CD4-positive, alpha-beta T cell (primary cell): ENCODE measurements around the gene ASB4. TPM values are rescaled to one million over a fixed set of nuclear protein-coding genes. Genes with fewer than 3 reads are reported as not detected.

Source experiments
- ATAC-seq: fragments of 200-7000 bp; cut with Tn5 transposase; one replicate; pipeline ENCODE4 v1.10.0; 2022; ENCODE audit warnings: mild to moderate bottlenecking; ENCODE audit not compliant: poor library complexity
- CTCF ChIA-PET: fragments of 350-600 bp; sonication (Branson Sonifier 250); formaldehyde crosslinking; loops from one replicate; lab custom pipeline; 2021; ENCODE audit warnings: antibody characterized with exemption, inconsistent platforms; lab: Charles Lee
- POLR2A ChIA-PET: fragments of 350-600 bp; sonication (Branson Sonifier 250); formaldehyde crosslinking; loops from one replicate; lab custom pipeline; 2021; ENCODE audit warnings: antibody characterized with exemption, inconsistent platforms; lab: Charles Lee
- DNase-seq, 14 experiments: peaks; one replicate each; pipeline ENCODE4 v3.0.0-alpha.2; 2013 to 2020; ENCODE audit warnings: mixed read lengths in 2 of 14
- H3K27ac ChIP-seq, 2 donors: one replicate each; pipeline versions ENCODE4 v1.5.1 to v1.7.0; 2013; ENCODE audit warnings: low read length in 2 of 2, low read depth in 1 of 2, mild to moderate bottlenecking in 1 of 2
- H3K27me3 ChIP-seq, 2 experiments: 1 replicate in 1 of 2; 2 replicates in 1 of 2; pipeline versions ENCODE4 v1.6.1 to v1.7.0; 2013; ENCODE audit warnings: low read length in 2 of 2, control low read depth in 1 of 2, mild to moderate bottlenecking in 1 of 2, moderate library complexity in 1 of 2; ENCODE audit not compliant: insufficient read depth in 2 of 2, control insufficient read depth in 1 of 2
- H3K36me3 ChIP-seq: one replicate; pipeline ENCODE4 v1.6.1; 2013; ENCODE audit warnings: low read length, control low read depth; ENCODE audit not compliant: insufficient read depth
- H3K4me1 ChIP-seq: one replicate; pipeline ENCODE4 v1.6.1; 2013; ENCODE audit warnings: low read length, control low read depth; ENCODE audit not compliant: insufficient read depth
- H3K4me3 ChIP-seq: one replicate; pipeline ENCODE4 v1.5.1; 2013; ENCODE audit warnings: mild to moderate bottlenecking, low read length, moderate library complexity
- H3K9me3 ChIP-seq, 2 experiments: 1 replicate in 1 of 2; 2 replicates in 1 of 2; pipeline versions ENCODE4 v1.6.1 to v1.7.0; 2013; ENCODE audit warnings: low read length in 2 of 2, mild to moderate bottlenecking in 2 of 2, control low read depth in 1 of 2, moderate library complexity in 1 of 2; ENCODE audit not compliant: control insufficient read depth in 1 of 2, insufficient read depth in 1 of 2
- H3K27ac Mint-ChIP-seq: one replicate; pipeline ENCODE4 v1.8.0; 2020; ENCODE audit warnings: mixed read lengths
- H3K27me3 Mint-ChIP-seq: one replicate; pipeline ENCODE4 v1.8.0; 2021; ENCODE audit warnings: mixed read lengths
- H3K36me3 Mint-ChIP-seq: one replicate; pipeline ENCODE4 v1.8.0; 2021; ENCODE audit warnings: low read depth, mixed read lengths
- H3K4me1 Mint-ChIP-seq: one replicate; pipeline ENCODE4 v1.8.0; 2021; ENCODE audit warnings: low read depth, mixed read lengths
- H3K4me3 Mint-ChIP-seq: one replicate; pipeline ENCODE4 v1.8.0; 2020; ENCODE audit warnings: mild to moderate bottlenecking, mixed read lengths
- H3K9me3 Mint-ChIP-seq: one replicate; pipeline ENCODE4 v1.8.0; 2020; ENCODE audit warnings: mixed read lengths
- CTCF ChIP-seq: fragments of 200-600 bp; IDR thresholded peaks from one replicate; pipeline ENCODE4 v1.8.0; 2022; ENCODE audit warnings: antibody characterized with exemption, mild to moderate bottlenecking
- intact Hi-C, 2 experiments: fragments of 100-400 bp; cut with DNase I in 1 of 2; cut with micrococcal nuclease in 1 of 2; formaldehyde crosslinking; loops; one replicate each; pipeline versions ENCODE4 v1.15.1 to v1.9.0; 2023 to 2025; cut with DNase I, micrococcal nuclease
- total RNA-seq, 174 experiments: library from RNA in 2 of 174; stranded (reverse) in 2 of 174; gene quantifications; one replicate each; pipeline ENCODE4 v1.2.3 and lab custom pipeline; 2021 to 2026

The ASB4 gene
- total RNA-seq, 2 experiments from 2014 or later = not detected

GRCh38 chr7:95534796-95535195, 49.1 kb downstream of the ASB4 start:
- Histone ChIP-seq H3K27me3 (peaks cover 0 to 2% of the 10 kb centered on the region in 2 experiments), H3K27ac (no peak overlapping the region), H3K4me1 (no peaks in the 10 kb centered on the region), H3K4me3 (no peak overlapping the region), H3K36me3 (no peaks in the 10 kb centered on the region), H3K9me3 (no peaks in the 10 kb centered on the region)
- H3K4me3 Mint-ChIP-seq = no peak overlapping the region
- no peaks in the 10 kb centered on the region for H3K4me1 Mint-ChIP-seq
- no peak overlapping the region for H3K27ac Mint-ChIP-seq
- CTCF ChIA-PET = no interaction called here
- no peaks in the 10 kb centered on the region for H3K36me3 Mint-ChIP-seq
- no peak for ATAC-seq
- DNase-seq = no peak
- TF ChIP-seq CTCF = no peak
- POLR2A ChIA-PET = no interaction called here
- peaks cover 7% of the 10 kb centered on the region for H3K27me3 Mint-ChIP-seq
- H3K9me3 Mint-ChIP-seq = no peaks in the 10 kb centered on the region
- intact Hi-C loops = no loop called here

- Mint-ChIP-seq H3K9me3 (no peaks in the 10 kb centered on the region), H3K4me3 (no peak overlapping the region), H3K36me3 (no peaks in the 10 kb centered on the region), H3K4me1 (no peaks in the 10 kb centered on the region), H3K27ac (no peak overlapping the region), H3K27me3 (peaks cover 7% of the 10 kb centered on the region)
- Histone ChIP-seq H3K27me3 (peaks cover 0 to 2% of the 10 kb centered on the region in 2 experiments), H3K9me3 (no peaks in the 10 kb centered on the region), H3K27ac (no peak overlapping the region), H3K4me3 (no peak overlapping the region), H3K36me3 (no peaks in the 10 kb centered on the region), H3K4me1 (no peaks in the 10 kb centered on the region)
- DNase-seq (no peak), ATAC-seq (no peak)
- CTCF ChIA-PET = no interaction called here
- intact Hi-C loops = no loop called here
- POLR2A ChIA-PET = no interaction called here
- TF ChIP-seq CTCF = no peak
Measured at GRCh38 chr7:95535662-95536061, 49.9 kb downstream of the ASB4 start.

DNA sequence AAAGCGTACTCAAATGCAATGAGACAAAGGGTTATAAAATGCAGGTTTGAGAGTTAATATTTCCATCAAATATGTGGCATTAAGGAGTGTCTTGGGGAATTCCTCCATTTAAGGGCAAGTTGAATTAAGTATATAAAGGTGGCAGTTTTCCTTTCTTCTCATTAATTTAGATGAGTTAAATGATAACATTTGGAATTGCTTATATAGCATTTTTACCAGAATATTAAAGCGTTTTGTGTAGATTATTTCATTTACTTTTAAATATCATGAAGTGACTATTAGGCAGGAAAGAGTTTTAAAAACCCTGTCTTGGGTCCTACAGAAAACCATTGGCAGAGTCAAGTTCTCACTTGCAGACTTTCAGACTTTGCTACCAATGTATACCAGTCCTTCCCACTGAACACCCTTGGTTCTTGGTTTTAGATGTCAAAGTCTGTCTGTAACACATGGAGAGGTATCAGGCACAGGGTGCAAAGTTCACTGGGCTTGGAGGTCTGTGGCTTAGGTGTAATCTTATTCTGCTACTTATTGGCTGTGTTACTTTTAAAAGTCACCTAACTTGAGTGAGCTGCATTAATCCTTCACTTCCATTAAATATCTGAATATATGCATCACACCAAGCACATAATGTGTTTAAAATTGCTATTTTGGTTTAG, 51.0 kb downstream of the ASB4 start:
- Mint-ChIP-seq H3K4me3 (no peak overlapping the region), H3K27ac (no peak overlapping the region), H3K27me3 (peaks cover 12% of the 10 kb centered on the region), H3K36me3 (no peaks in the 10 kb centered on the region), H3K9me3 (no peaks in the 10 kb centered on the region), H3K4me1 (no peaks in the 10 kb centered on the region)
- H3K36me3 ChIP-seq = no peaks in the 10 kb centered on the region
- no peak overlapping the region for H3K4me3 ChIP-seq
- DNase-seq = no peak
- no peak overlapping the region for H3K27ac ChIP-seq
- H3K9me3 ChIP-seq = no peaks in the 10 kb centered on the region
- TF ChIP-seq CTCF = no peak
- peaks cover 0 to 2% of the 10 kb centered on the region in 2 experiments for H3K27me3 ChIP-seq
- H3K4me1 ChIP-seq = no peaks in the 10 kb centered on the region
- no peak for ATAC-seq
- POLR2A ChIA-PET = no interaction called here
- intact Hi-C loops = no loop called here
- CTCF ChIA-PET = no interaction called here
